Mucosa of descending colon (tissue), 3 donors: ENCODE data around the gene BRI3. TPM values are rescaled to one million over a fixed set of nuclear protein-coding genes. Genes with fewer than 3 reads are reported as not detected.

Source experiments
- ATAC-seq: fragments of 200-7000 bp; cut with Tn5 transposase; one replicate; pipeline ENCODE4 v1.9.1; 2020; ENCODE audit warnings: mild to moderate bottlenecking, moderate library complexity
- DNase-seq, 3 donors: peaks; one replicate each; pipeline ENCODE4 v3.0.0-alpha.2; 2020
- H3K36me3 ChIP-seq: fragments of 200-600 bp; one replicate; pipeline ENCODE4 v1.8.0; 2021; ENCODE audit warnings: low read depth, mild to moderate bottlenecking
- H3K4me1 ChIP-seq: fragments of 200-600 bp; one replicate; pipeline ENCODE4 v1.8.0; 2021; ENCODE audit warnings: low read depth, mild to moderate bottlenecking
- H3K4me3 ChIP-seq: fragments of 200-600 bp; one replicate; pipeline ENCODE4 v1.8.0; 2021; ENCODE audit warnings: mild to moderate bottlenecking
- H3K9me3 ChIP-seq: fragments of 200-600 bp; one replicate; pipeline ENCODE4 v1.8.0; 2021; ENCODE audit warnings: mild to moderate bottlenecking
- intact Hi-C, 2 donors: fragments of 100-400 bp; cut with DNase I in 1 of 2; cut with micrococcal nuclease in 1 of 2; formaldehyde crosslinking; loops; one replicate each; pipeline versions ENCODE4 v1.11.0 to v1.11.1; 2022; cut with DNase I, micrococcal nuclease
- total RNA-seq, 3 donors: library from RNA; stranded (reverse); fragmentation: NEBNext Ultra II Directional in 2 of 3; extraction: Animal tissue kit (Norgen Biotek cat#: 25700) in 2 of 3; gene quantifications; one replicate each; pipeline versions ENCODE4 v1.2.1 to v1.2.4, GENCODE V29; 2021 to 2023
- TF ChIP-seq, protein P1 (sequence below): fragments of 200-600 bp; IDR thresholded peaks from one replicate; pipeline ENCODE4 v1.8.0; 2022; ENCODE audit warnings: antibody characterized with exemption, mild to moderate bottlenecking
- donor health status: DM: no; HTN: no; CAD: no; lungs with moderate emphysema.
- donor health status: DM: no; HTN: no; CAD: no.
- donor health status: DM: no; HTN: yes; CAD: no.

Gene BRI3
- total RNA-seq, 3 donors from 2014 or later: 186 to 205 (median 202) TPM

GRCh38 chr7:98300595-98301372, 19.3 kb downstream of the BRI3 start:
- Histone ChIP-seq H3K4me3 (no peak overlapping the region), H3K36me3 (no peaks in the 10 kb centered on the region), H3K9me3 (no peaks in the 10 kb centered on the region), H3K4me1 (no peaks in the 10 kb centered on the region)
- intact Hi-C loops: no loop called here
- ATAC-seq: no peak
- TF ChIP-seq, protein P1, sequence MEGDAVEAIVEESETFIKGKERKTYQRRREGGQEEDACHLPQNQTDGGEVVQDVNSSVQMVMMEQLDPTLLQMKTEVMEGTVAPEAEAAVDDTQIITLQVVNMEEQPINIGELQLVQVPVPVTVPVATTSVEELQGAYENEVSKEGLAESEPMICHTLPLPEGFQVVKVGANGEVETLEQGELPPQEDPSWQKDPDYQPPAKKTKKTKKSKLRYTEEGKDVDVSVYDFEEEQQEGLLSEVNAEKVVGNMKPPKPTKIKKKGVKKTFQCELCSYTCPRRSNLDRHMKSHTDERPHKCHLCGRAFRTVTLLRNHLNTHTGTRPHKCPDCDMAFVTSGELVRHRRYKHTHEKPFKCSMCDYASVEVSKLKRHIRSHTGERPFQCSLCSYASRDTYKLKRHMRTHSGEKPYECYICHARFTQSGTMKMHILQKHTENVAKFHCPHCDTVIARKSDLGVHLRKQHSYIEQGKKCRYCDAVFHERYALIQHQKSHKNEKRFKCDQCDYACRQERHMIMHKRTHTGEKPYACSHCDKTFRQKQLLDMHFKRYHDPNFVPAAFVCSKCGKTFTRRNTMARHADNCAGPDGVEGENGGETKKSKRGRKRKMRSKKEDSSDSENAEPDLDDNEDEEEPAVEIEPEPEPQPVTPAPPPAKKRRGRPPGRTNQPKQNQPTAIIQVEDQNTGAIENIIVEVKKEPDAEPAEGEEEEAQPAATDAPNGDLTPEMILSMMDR: no peak
- DNase-seq: no peak

GRCh38 chr7:98301693-98302470, 20.4 kb downstream of the BRI3 start:
- Histone ChIP-seq H3K36me3 (no peaks in the 10 kb centered on the region), H3K4me1 (no peaks in the 10 kb centered on the region), H3K9me3 (no peaks in the 10 kb centered on the region), H3K4me3 (no peak overlapping the region)
- TF ChIP-seq, protein P1: no peak
- DNase-seq (no peak), ATAC-seq (no peak)
- intact Hi-C loops: no loop called here

DNA sequence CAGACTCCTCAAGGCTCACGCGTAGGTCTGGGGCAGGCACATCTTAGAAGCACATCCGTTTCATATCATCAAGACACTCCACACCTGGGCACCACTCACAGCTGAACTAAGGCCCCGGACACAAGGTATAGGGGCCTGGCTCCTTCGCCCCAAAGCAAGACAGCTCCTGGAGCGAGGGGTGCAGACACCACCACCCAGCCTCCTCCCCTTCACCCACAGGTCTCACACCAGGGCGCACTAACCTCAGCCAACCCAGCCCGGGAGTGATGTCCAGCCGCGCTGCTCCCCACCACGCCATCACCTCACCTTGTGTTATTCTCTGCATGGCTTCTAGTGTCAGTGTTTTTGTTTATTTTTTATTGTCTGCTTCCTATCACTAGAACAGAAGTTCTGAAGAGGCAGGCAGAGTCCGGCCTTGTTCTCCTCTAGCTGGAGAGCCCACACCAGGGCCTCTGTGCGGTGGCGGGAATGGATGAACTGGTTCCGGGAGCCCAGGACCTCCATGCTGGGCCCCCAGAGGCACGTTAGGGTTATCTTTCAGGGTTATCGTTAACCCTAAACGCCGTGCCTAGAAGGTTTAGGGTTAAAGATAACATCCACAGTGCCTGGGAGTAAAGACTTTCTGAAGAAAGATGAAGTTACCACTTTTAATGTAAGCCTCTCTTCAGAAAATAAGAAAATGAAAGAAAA, 21.8 kb downstream of the BRI3 start:
- no peaks in the 10 kb centered on the region for H3K9me3 ChIP-seq
- TF ChIP-seq, protein P1: no peak
- H3K4me3 ChIP-seq: no peak overlapping the region
- intact Hi-C loops: no loop called here
- no peaks in the 10 kb centered on the region for H3K4me1 ChIP-seq
- ATAC-seq (no peak), DNase-seq (peak in 1 of 3 donors; percentile 13)
- H3K36me3 ChIP-seq: peaks cover 5% of the 10 kb centered on the region

GRCh38 chr7:98303906-98304305, 22.4 kb downstream of the BRI3 start:
- Histone ChIP-seq H3K36me3 (peaks cover 5% of the 10 kb centered on the region), H3K9me3 (no peaks in the 10 kb centered on the region), H3K4me1 (no peaks in the 10 kb centered on the region), H3K4me3 (no peak overlapping the region)
- ATAC-seq (no peak), DNase-seq (peak in 1 of 3 donors; percentile 24)
- intact Hi-C loops: no loop called here
- TF ChIP-seq, protein P1: no peak

GRCh38 chr7:98305951-98306535, 24.6 kb downstream of the BRI3 start:
- intact Hi-C loops: no loop called here

More at GRCh38 chr7:98305951-98306535, 24.6 kb downstream of the BRI3 start:
- Histone ChIP-seq H3K4me1 (no peaks in the 10 kb centered on the region), H3K4me3 (no peak overlapping the region), H3K9me3 (no peaks in the 10 kb centered on the region), H3K36me3 (peaks cover 5% of the 10 kb centered on the region)
- DNase-seq (peak in 1 of 3 donors; percentile 42), ATAC-seq (no peak)
- TF ChIP-seq, protein P1: no peak
